Forelimb muscle (tissue), 1 donor: ENCODE measurements around the gene ZACN. TPM values are rescaled to one million over a fixed set of nuclear protein-coding genes. Genes with fewer than 3 reads are reported as not detected.
"Not testable (repeated sequence)": the region's sequence is repeated elsewhere in the genome, so short reads cannot be mapped to it uniquely, and the experiment has no call there.

Source experiments
- DNase-seq: peaks from one replicate; pipeline ENCODE4 v3.0.0-alpha.2; 2013; ENCODE audit warnings: low read depth
- polyA plus RNA-seq: library from polyadenylated mRNA; unstranded; fragments of 120-200 nt; gene quantifications from one replicate; pipeline ENCODE4 v1.2.1, GENCODE V29; 2013; ENCODE audit not compliant: insufficient read length

Gene ZACN
- polyA plus RNA-seq: 7.2 TPM

DNA sequence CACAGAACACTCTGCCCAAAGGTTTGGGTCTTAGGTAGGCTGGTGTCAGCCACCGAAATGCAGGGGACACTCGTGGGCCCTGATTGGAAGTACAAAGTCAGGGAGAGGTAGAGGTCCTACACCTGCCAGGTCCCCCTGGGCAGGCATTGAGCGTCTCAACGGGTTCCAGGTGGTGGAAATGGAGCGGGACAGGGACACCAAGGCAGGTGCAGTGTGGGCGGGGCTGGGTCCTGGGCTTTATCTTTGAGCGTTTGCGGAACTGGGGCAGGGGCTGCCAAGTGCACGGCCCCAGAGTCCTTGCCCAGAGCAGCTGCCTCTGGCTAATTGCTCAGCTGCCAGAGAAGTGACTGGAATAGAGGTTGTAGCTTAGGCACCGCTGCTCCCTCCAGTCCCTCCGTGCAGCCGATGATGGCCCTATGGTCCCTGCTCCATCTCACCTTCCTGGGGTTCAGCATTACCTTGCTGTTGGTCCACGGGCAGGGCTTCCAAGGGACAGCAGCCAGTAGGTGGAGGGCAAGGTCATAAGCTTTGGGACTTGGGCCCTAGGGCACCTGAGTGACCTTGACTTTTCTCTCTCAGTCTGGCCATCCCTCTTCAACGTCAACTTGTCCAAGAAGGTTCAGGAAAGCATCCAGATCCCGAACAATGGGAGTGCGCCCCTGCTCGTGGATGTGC lies at the start of gene ZACN:
TSS of gene ZACN (plus strand) at position 323 of the 675 bp plus-strand sequence. CDS start at position 406, 83 bp downstream.
- DNase-seq: no peak

DNA sequence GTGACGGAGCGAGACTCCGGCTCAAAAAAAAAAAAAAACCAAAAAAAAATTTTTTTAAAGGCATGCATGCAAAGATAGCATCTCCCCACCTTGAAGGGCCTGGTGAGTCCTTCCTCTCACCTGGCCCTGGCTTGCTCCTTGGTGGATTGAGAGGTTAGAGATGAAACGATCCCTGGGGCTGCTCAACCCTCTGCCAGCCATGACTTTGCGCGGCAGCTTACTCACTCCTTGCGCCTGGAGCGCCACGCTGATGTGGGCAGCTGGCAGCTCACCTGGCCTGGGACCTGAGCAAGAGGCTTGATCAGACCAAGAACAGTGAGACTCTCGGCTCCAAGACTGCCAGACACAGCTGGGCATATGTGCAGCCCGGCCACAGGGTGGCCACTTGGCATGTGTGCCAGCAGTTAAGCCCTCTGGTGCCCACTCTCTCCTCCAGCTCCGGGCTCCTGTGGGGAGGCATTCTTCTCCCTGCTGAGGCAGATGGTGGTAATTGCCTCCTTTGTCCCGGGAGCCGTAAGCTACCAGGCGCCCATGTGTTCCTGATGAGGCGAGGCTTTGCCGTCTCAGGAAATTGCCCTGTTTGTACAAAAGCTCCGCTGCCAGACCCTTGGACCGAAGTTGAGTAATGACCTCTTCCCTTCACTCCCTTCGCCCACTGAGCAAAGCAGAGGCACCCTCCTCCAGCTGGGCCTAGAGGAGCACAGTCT lies 46.8 kb upstream of the ZACN start:
- no peak for DNase-seq

DNA sequence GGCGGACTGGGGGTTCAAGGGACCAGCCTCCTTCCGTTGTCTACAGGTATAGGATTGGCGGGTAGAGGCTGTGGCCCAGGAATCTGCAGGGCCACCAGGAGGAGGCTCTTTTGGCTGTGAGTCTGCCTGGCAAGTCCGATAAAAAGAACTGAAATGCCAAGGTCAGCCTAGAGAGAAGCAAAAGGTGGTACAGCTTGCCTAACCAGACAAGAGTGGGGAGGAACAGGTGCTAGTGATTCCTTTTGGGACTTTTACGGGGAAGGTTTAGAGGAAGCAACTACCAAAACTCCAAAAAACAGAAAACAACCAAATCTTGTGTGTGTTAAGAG lies 46.2 kb upstream of the ZACN start:
- DNase-seq: no peak

DNA sequence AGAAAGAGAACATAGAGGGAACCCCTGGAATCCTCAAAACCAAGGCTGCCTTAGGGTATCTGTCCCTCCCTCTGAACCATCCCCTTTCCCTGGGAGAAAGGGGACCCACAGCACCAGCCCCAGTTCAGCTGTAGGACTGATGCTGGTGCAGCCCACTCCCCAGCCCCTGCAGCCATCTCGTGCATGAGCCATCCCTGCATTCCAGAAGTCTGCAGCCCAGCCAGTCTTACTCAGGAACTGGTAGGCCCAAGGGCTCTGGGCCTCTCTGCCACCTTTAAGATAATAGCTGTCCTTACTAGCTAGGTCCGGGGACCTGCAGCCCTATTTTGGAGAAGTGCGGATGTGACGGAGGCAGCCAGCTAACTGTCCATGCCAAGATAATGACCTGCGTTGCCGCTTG lies 45.8 kb upstream of the ZACN start:
- DNase-seq: no peak

DNA sequence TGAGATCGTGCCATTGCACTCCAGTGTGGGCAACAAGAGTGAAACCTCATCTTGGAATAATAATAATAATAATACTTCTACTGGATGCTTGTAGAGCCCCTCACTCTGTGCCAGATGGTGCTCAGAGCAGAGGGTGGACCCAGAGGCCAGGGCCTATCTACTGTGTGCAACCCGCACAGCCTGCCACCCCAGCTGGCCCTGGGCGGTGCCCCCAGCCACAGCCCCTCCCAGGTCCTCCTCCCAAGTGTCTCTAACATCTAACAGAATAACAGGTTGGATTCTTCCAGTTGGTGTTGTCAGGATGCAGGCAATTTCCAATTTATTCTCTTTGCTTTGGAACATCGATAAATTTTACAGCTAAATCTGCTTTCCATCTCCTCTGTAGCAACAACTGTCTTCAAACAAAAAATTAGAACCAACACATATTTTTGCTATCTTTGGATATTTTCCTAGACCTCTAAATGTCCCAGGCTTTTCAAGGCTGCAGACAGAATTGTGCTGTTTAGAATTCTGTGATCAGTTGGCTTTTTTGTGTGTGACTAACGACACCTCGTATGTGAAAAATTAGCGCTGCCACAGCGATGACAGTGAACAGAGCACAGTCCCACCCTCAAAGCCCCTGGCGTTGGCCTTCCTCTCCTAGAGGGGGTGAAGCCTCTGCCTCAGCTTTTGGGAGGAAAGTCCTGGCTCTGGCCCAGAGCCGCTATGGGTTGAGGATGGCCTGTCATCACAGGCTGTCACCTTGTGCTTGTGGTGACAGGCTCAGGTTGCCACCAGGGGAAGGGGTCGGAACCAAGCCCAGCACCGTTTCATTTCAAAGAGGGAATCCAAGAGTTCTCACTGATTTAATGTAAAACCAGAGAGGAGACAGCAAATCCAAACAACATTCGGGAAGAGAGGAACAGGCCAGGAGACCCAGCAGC lies 44.3 kb upstream of the ZACN start:
- DNase-seq: no peak

DNA sequence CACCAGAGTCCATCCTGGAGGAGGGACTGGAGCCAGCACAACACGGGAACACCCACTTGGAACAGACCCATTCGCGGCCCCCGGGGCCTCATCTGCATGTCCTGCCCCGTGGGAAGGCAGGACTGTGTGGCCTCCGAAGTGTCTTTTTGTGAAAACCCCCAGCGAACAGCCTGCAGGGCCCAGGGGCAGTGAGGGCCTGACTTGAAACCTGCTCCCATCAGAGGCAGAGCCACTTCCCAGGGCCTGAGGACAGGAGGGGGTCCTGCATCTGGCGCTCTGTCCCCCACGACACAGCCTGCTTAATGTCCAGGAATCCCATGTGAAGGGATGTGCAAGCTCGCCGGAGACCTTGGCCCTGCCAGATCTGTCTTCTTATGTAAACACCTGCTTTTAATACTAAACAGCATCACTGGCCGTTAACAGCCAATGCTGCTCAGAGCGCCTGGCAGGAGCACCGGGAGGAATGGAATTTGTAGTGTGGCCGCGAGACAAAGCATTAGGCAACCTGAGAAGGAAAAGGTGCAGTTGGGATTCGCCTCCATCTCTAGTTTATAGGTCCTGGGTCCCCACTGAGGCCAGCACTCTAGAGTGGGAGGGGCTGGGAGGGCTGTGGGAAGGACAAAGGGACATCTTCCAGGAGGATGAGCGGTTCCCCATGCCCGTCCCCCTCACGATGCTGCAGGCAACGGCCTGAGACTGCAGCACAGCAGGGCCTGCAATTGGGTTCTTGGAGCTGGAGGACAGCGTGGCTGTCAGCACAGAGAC lies 42.3 kb upstream of the ZACN start:
- no peak for DNase-seq

DNA sequence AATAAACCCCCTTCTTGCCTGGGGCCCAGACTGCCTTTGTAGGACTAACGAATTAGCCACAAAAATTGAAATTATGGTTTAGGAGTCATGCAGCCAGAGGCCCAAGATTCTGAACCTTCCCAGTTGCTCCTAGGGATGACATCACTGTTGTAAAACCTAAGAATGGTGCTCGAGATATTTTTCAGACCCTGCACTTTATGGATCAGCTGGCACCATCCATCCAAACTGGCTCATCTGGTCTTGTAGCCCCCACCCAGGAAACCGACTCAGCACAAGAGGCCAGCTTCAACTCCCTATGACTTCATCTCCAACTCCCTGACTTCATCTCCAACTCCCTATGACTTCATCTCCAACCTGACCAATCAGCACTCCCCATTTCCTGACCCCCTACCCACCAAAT lies 40.9 kb upstream of the ZACN start:
- no peak for DNase-seq

DNA sequence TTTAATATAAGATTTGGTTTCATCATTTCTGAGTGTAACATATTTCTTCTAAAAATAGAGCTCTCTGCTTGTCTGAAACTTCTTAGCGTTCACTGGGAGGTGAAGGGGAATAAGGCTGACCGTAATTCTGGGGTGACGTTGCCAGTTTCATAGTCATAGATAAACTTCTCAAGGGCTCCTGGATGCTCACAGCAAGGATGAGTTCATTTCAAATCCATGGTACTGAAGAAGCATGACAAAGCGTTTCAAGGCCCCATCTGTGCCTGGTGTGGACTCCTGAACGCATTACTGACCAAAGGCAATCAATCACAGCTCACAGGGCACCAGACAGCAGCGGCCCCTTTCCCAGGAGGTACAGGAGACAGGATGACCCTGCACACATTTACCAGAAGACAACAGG lies 39.9 kb upstream of the ZACN start:
- no peak for DNase-seq

DNA sequence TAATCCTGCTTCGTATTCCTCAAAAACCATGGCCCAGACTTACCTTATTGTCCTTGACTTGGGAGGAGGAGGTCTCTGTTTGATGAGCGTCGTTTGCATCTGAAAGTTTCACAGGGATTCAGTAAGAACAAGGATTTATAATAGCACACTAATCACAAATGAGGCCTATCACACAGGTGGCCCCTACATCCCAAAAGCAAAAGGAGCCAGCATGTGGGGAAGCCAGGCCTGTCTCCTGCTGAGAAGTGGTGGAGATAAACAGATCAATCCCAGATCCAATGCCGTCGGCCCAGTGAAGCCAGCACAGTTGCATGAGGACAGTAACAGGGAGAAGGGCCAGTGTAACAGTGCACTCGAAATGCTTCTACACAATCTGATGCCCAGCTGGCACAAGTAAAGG lies 38.6 kb upstream of the ZACN start:
- no peak for DNase-seq

DNA sequence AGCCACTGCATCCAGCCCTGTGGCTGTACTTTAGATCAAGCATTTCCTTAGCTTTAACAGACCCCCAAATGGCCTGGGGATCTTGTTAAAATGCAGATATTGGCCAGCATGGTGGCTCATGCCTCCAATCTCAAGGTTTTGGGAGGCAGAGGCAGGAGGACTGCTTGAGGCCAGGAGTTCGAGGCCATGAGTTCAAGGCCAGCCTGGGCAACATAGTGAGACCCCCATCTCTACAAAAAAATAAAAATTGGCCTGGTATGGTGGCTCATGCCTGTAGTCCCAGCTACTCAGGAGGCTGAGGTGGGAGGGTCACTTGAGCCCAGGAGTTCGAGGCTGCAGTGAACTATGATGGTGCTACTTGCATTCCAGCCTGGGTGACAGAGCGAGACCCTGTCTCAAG lies 36.1 kb upstream of the ZACN start:
- DNase-seq: not testable (repeated sequence)

DNA sequence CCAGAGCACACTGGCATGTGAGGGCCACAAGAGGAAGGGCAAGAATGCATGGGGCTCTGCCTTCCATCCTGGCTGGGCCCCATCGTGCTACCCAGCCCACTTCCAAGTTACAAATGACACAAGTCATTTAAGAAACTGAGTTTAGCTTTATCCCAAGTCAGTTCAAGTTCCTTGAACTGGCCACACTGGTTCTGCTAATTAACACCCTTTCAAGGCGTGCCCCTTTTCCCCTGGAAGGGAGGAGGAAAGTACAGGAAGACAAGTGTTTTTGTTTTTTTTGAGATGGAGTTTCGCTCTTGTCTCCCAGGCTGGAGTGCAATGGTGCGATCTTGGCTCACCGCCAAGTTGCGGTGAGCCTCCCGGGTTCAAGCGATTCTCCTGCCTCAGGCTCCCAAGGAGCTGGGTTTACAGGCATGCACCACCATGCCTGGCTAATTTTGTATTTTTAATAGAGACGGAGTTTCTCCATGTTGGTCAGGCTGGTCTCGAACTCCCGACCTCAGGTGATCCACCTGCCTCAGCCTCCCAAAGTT lies 34.4 kb upstream of the ZACN start:
- not testable (repeated sequence) for DNase-seq

DNA sequence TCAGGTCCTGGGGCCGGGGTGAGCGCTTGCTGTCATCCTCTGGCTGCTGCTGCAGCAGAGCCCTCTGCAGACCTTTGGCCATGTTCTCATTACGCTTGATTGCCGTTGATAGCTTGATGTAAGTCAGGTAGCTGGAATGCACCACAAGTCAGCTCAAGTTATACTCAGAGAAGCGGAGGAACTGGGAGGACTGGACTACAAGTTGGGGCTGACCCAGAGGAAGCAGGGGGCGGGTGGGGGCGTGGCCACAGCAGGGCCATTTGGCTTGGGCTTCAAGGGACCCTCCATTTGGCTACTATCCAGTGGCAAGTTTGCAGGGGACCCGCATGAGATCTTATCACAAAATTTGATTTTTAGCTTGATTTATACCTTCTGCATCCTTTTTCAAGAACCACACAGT lies 32.9 kb upstream of the ZACN start:
- no peak for DNase-seq

DNA sequence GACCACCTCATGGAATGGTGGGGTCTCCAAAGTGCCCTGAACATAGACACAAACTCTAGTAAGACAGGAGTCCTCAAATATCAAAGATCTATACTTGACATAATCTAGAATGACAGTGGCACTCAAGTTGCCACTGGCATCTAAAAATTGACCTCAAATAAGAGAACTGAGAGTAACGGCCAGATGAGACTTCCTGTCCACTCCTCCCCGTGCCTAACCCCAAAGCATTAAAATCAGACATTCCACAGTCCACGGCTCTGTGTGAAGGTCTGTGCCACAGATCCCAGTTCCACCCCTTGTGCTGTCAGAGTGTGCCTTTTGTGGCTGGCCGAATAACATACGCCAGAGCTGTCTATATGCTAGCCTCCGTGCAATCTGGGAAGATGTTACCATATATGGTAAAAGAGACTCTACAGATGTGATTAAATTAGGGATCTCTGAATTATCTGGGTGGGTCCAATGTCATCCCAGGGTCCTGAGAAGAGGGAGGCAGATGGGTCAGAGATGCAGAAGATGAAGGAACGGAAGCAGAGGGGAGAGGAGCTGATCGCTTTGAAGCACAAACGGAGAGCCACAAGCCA lies 30.9 kb upstream of the ZACN start:
- no peak for DNase-seq

DNA sequence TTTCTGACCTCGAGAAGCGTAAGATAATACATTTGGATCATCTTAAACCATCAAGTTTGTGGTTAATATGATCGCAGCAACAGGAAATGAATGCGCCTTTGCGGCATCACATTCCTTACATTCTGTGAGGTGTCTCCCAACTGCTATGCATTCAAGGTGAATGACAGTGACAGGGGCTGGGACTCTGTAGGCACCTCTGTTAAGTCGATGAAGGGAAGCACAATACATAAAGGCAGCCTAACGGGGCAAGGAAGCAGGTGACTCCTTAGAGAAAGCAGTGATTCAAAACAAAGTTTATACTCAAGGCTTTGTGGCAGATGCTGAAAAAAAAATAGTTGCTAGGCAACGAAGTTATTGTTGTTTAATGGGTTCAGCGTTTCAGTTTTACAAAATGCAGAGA lies 30.3 kb upstream of the ZACN start:
- DNase-seq: no peak

DNA sequence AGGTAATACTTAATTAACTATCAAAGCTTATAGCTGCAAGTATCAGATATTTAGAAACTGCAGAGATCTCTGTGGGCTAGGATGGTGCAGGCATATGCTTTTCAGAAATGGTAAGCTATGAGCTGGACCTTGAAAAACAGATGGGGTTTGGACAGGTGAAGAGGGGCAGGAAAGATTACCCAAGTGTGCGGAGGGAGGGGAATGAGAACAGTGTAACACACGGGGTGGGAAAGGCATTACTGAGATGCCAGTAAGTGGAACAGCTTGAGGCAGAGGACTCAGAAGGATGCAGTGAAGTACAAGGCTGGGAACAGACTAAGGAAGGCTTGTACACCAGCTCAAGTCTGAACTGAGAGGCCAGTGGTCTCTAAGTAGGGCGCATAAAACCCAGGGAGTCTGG lies 29.7 kb upstream of the ZACN start:
- DNase-seq: no peak

DNA sequence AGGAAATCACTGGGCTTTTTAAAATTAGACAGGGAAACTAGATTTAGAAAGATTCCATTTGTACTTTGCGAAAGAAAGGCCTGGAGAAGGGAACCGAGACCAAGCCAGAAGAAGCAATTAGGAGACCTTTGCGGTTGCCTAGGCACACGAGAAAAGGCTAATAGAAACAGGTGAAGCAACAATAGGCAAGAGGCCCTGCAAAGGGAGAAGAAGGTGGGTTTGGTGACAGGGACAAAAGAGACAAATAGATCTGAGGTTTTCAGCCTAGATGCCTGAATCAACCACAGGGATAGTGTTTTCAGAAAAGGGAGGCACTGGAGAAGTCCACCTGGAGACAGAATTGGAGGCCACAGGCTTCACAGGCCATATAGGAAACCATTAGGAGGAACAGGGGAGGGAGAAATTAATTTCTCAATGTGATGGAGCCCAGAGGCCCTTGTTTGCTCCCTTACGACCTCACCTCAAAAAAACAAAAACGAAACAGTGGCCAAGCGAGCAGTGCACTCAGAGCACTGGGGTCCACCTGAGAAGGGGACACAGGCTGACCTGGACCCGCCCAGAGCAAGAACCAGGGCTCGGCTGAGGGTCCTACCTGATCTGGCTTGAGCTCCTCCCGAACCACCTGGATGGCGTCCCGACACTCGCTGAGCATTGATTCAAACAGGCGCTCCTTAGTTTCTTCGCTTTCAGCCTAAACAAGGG lies 29.0 kb upstream of the ZACN start:
- DNase-seq: no peak

DNA sequence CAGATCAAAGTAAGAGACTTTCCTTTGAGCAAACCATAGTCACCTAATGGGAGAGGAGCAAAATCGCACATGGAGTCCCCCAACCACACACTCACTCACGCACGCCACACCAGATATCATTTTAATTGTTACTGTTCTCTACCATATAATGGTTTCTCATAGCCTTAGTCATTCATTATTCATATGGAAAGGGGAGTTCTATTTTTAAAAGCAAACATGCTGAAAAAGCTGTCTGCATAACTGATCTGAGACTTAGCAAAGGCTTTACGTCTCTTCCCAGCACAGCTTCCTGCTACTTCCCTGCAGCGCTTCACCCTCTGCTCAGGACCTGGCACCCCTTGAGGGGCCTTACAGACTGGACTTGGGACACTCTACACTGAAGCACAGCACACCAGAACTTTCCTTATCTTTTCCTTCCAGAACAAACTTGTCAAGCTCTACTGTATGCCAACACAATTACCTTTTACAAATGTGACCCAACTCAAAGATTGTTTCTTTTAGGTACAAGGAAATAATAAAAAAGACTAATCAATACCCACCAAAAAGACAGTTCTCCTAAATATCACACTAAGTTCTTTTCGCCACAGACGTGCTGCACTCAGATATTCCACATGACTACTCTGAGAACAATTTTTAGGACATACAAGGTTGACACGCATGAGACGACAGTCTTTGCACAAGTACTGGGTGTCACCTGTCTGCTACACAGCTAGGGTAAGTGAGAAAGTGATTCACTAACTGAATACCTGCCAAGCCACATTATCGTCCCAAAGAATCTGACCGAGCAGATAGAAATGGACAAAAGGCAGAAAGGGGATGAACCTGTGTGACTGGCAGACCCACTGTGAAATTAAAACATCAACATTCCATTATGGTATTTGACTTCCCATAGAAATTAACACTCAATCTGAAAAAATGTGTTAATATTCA lies 28.2 kb upstream of the ZACN start:
- DNase-seq: no peak

DNA sequence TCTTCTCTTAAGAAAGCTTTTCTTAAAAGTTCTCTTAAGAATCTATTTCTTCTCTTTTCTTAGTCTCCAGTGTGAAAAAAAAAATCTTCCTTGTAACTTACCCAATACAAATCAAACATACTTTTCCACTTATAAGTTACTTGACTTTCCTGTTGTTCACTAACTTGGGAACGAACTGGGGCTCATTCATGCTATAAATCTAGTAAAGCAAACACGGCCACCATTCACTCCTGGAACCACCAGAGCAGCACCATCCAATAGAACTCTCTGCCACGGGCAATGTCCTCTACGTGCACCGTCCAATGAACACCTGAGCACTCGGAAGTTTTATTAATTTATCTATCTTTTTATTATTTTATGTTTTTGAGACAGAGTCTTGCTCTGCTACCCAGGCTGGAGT lies 27.4 kb upstream of the ZACN start:
- DNase-seq: no peak
